Upper lobe of left lung (tissue), 4 donors: ENCODE measurements around the gene SLC22A12.

Experiments
- CTCF ChIP-seq, 6 experiments: fragments of 450-650 bp in 4 of 6; fragments of 200-600 bp in 2 of 6; sonication (generic) in 2 of 6; IDR thresholded peaks; one replicate each; pipeline ENCODE4 v1.5.1; 2016 to 2019; ENCODE audit warnings: antibody characterized with exemption in 6 of 6
- POLR2A ChIP-seq, 4 donors: fragments of 450-650 bp; IDR thresholded peaks; one replicate each; pipeline ENCODE4 v1.5.1; 2016 to 2017; ENCODE audit warnings: antibody characterized with exemption in 4 of 4, mild to moderate bottlenecking in 2 of 4

- TF ChIP-seq POLR2A (IDR thresholded peaks at IDR 0.05): no peak
- TF ChIP-seq CTCF (IDR thresholded peaks at IDR 0.05): no peak
Observed at GRCh38 chr11:64588701-64589100, 2.3 kb upstream of the SLC22A12 start.
